Esophagus muscularis mucosa (tissue), 4 donors: ENCODE results near the gene WNK1.

Experiments used
- CTCF ChIP-seq, 3 experiments: fragments of 200-600 bp in 2 of 3; fragments of 450-650 bp in 1 of 3; sonication (generic) in 2 of 3; IDR thresholded peaks; one replicate each; pipeline ENCODE4 v1.5.1; 2017 to 2019; ENCODE audit warnings: antibody characterized with exemption in 3 of 3, mild to moderate bottlenecking in 2 of 3, moderate library complexity in 1 of 3
- EP300 ChIP-seq: sonication (generic); formaldehyde crosslinking; IDR thresholded peaks from one replicate; pipeline ENCODE4 v1.6.1; 2017; ENCODE audit warnings: antibody characterized with exemption
- POLR2A ChIP-seq: fragments of 450-650 bp; IDR thresholded peaks from one replicate; pipeline ENCODE4 v1.6.1; 2017; ENCODE audit warnings: antibody characterized with exemption, moderate library complexity, mild to moderate bottlenecking, low read depth

DNA sequence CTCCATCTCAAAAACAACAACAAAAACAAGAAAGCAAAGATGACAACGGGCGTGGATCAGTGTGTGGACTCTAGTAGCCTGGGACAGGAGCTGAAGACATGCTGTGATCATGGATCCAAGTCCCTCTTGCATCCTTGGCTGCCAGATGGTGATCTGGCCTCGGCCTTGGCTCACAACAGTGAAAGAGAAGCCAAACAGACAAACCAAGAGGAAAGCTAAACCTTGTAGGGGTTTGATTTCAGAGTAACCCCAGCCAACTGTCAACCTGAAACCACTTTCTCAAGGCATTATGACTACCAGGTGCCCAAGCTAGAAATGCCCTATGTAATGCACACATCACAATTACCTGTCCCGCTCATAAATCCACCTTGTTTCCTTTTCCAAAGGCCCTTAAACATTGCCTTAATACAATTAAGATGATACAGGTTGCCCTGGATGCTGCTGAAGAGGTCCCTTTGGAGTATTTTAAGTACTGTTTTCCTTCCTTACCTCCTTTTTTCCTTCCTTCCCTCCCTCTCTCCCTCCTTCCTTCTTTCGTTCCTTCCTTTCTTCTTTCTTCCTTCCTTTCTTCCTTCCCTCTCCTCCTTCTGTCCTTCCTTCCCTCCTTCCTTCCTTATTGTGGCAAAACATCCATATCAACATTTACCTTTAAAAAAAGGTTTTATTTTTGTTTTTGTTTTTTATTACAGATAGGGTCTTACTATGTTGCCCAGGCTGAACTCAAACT is 47.7 kb upstream of the WNK1 start:
- TF ChIP-seq CTCF (IDR thresholded peaks at IDR 0.05) (no peak), EP300 (no peak), POLR2A (no peak)
